VCaP (cell line): Measurements from ENCODE around the gene CHAC2.
"Not testable (repeated sequence)": the region's sequence is repeated elsewhere in the genome, so short reads cannot be mapped to it uniquely, and the experiment has no call there.

Experiments used
- H3K27ac ChIP-seq: fragments of 450-650 bp; 2 replicates; pipeline ENCODE4 v1.5.1; 2017
- TF ChIP-seq, protein P1 (sequence below): fragments of 450-650 bp; conservative IDR thresholded peaks from 2 replicates; pipeline ENCODE4 v1.5.1; 2017; ENCODE audit warnings: mild to moderate bottlenecking, moderate library complexity

The CHAC2 gene

DNA sequence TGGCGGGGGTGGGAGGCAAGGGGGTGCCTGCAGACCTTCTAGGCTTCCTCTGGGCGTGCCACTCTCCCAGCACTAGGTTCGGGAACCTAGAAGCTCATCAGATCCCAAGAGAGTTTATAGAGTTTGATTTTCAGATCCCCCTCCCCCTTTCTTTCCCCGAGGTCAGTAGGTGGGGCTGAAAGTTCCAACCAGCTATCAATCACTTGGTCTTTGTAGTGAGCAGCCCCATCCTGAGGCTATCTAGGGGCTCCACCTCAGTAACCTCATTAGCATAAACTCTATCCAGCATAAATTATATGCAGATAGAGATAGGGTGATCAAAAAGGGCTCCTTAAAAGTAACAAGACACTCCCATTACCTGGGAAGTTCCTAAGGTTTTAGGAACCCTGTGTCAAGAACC is 52.0 kb downstream of the CHAC2 start:
- TF ChIP-seq, protein P1, sequence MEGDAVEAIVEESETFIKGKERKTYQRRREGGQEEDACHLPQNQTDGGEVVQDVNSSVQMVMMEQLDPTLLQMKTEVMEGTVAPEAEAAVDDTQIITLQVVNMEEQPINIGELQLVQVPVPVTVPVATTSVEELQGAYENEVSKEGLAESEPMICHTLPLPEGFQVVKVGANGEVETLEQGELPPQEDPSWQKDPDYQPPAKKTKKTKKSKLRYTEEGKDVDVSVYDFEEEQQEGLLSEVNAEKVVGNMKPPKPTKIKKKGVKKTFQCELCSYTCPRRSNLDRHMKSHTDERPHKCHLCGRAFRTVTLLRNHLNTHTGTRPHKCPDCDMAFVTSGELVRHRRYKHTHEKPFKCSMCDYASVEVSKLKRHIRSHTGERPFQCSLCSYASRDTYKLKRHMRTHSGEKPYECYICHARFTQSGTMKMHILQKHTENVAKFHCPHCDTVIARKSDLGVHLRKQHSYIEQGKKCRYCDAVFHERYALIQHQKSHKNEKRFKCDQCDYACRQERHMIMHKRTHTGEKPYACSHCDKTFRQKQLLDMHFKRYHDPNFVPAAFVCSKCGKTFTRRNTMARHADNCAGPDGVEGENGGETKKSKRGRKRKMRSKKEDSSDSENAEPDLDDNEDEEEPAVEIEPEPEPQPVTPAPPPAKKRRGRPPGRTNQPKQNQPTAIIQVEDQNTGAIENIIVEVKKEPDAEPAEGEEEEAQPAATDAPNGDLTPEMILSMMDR: no peak
- no peak overlapping the region for H3K27ac ChIP-seq

DNA sequence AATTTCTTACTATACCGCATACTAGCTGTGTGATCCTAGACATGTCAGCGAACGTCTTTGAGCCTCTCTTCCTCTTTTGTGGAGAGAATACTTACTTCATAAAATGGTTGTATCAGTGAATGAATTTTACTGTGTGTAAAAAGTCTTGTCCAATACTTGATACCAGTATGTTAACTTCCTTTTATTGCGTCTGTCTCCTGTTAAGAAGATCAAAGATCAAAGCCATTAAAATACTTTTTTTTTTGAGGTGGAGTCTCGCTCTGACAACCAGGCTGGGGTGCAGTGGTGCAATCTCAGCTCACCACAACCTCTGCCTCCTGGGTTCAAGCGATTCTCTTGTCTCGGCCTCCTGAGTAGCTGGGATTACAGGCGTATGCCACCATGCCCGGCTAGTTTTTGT is 52.4 kb downstream of the CHAC2 start:
- TF ChIP-seq, protein P1: no peak
- no peak overlapping the region for H3K27ac ChIP-seq

DNA sequence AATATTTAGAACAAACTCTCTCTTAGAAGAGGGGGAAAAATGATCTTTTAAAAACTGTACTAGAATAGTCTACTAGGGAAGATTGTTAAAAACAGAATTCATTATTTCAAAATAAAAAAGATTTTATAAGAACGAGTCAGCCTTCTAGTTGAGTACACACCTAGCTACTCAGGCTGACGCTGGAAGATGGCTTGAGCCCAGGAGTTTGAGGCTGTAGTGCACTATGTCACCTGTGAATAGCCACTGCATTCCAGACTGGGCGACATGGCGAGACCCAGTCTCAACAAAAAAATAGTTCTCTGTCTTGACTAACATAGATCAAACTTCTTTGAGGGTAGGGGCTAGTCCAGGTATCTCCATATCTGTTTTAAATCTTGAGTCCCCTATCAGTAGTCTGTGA is 53.1 kb downstream of the CHAC2 start:
- TF ChIP-seq, protein P1: no peak
- H3K27ac ChIP-seq: no peak overlapping the region

DNA sequence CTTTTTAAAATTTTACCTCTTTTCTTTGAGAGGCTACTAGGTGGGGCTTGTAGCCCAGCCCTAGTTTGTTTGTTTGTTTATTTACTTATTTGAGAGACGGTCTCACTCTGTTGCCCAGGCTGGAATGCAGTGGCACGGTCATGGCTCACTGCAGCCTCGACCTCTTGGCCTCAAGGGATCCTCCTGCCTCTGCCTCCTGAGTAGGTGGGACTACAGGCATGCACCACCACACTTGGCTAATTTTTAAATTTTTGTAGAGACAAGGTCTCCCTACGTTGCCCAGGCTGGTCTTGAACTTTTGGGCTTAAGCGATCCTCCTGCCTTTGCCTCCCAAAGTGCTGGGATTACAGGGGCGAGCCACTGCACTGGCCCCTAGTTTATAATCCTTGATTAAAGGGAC is 54.2 kb downstream of the CHAC2 start:
- TF ChIP-seq, protein P1: no peak
- H3K27ac ChIP-seq: no peak overlapping the region

DNA sequence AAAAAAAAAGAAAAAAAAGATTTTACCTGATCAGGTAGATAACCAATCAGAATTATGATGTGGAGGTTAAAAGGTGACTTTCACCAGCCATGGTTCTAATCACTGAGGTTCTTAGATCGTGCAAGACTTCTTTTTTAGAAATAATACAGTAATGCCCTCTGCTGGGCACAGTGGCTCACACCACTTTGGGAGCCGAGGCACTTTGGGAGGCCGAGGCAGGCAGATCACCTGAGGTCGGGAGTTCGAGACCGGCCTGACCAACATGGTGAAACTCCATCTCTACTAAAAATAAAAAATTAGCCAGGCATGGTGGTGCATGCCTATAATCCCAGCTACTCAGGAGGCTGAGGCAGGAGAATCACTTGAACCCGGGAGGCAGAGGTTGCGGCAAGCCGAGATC is 56.0 kb downstream of the CHAC2 start:
- H3K27ac ChIP-seq: not testable (repeated sequence)
- TF ChIP-seq, protein P1: peak; percentile 19; the same call in 1 of the 2 replicates
